SK-N-SH (cell line): Measurements from ENCODE around the gene SGO2. TPM values are rescaled to one million over a fixed set of nuclear protein-coding genes. Genes with fewer than 3 reads are reported as not detected.
A peak's percentile ranks its signal among the peaks of the same experiment; 100 is the strongest.

Experiments used
- CTCF ChIA-PET: fragments of 300-600, 350-600 bp; formaldehyde crosslinking; extraction: SDS; loops from one replicate; lab custom pipeline; 2021; lab: Yijun Ruan, JAX
- POLR2A ChIA-PET: fragments of 350-600 bp; sonication (Branson Sonifier 250); formaldehyde crosslinking; extraction: SDS; loops from one replicate; lab custom pipeline; 2020; ENCODE audit warnings: antibody characterized with exemption, inconsistent platforms; lab: Yijun Ruan, JAX
- DNase-seq: peaks from one replicate; pipeline ENCODE4 v3.0.0; 2012
- H2AFZ ChIP-seq: fragments of 200-600 bp; sonication (generic); 2 replicates; pipeline ENCODE4 v1.8.1; 2016; ENCODE audit warnings: antibody characterized with exemption, mild to moderate bottlenecking, low read depth
- H3F3A ChIP-seq: fragments of 200-600 bp; sonication (generic); replicated peaks from 2 replicates; pipeline ENCODE3; 2016; ENCODE audit warnings: antibody characterized with exemption, mild to moderate bottlenecking; ENCODE audit not compliant: insufficient read depth
- H3K27ac ChIP-seq, 2 experiments: fragments of 200-500 bp in 1 of 2; fragments of 200-600 bp in 1 of 2; sonication (Bioruptor generic) in 1 of 2; sonication (generic), shearing (Covaris generic) in 1 of 2; 2 replicates each; pipeline versions ENCODE4 v1.5.1 to v1.6.1; 2014 to 2016; ENCODE audit warnings: low read depth in 2 of 2, inconsistent platforms in 1 of 2, low read length in 1 of 2, mild to moderate bottlenecking in 1 of 2, mixed read lengths in 1 of 2
- H3K27me3 ChIP-seq: fragments of 200-600 bp; sonication (generic), shearing (Covaris generic); 2 replicates; pipeline ENCODE4 v1.6.1; 2016; ENCODE audit warnings: mixed run types; ENCODE audit not compliant: insufficient read depth
- H3K36me3 ChIP-seq, 2 experiments: fragments of 200-500 bp in 1 of 2; fragments of 200-600 bp in 1 of 2; sonication (Bioruptor generic) in 1 of 2; sonication (generic) in 1 of 2; replicated peaks in 1 of 2; 2 replicates each; pipeline versions ENCODE3 to v1.5.1; 2014 to 2016; ENCODE audit warnings: low read length in 1 of 2, mild to moderate bottlenecking in 1 of 2; ENCODE audit not compliant: insufficient read depth in 2 of 2, control insufficient read depth in 1 of 2
- H3K4me1 ChIP-seq, 2 experiments: fragments of 200-500 bp in 1 of 2; fragments of 200-600 bp in 1 of 2; sonication (Bioruptor generic) in 1 of 2; sonication (generic), shearing (Covaris generic) in 1 of 2; 2 replicates each; pipeline versions ENCODE4 v1.5.1 to v1.6.1; 2014 to 2016; ENCODE audit warnings: low read depth in 1 of 2, low read length in 1 of 2, mixed run types in 1 of 2; ENCODE audit not compliant: insufficient read depth in 2 of 2, control insufficient read depth in 1 of 2
- H3K4me2 ChIP-seq: fragments of 200-600 bp; sonication (generic), shearing (Covaris generic); 2 replicates; pipeline ENCODE4 v1.6.1; 2017; ENCODE audit warnings: mixed run types
- H3K4me3 ChIP-seq, 2 experiments: fragments of 200-500 bp in 1 of 2; fragments of 200-600 bp in 1 of 2; sonication (Bioruptor generic) in 1 of 2; sonication (generic), shearing (Covaris generic) in 1 of 2; 2 replicates each; pipeline versions ENCODE4 v1.5.1 to v1.8.1; 2014 to 2016; ENCODE audit warnings: low read depth in 2 of 2, inconsistent platforms in 1 of 2, low read length in 1 of 2, mild to moderate bottlenecking in 1 of 2, mixed read lengths in 1 of 2, moderate library complexity in 1 of 2
- H3K79me2 ChIP-seq: fragments of 200-600 bp; sonication (generic); 2 replicates; pipeline ENCODE4 v1.8.1; 2017; ENCODE audit warnings: mild to moderate bottlenecking; ENCODE audit not compliant: insufficient read depth
- H3K9ac ChIP-seq: fragments of 200-600 bp; sonication (generic); 2 replicates; pipeline ENCODE4 v1.6.1; 2017; ENCODE audit warnings: mixed run types
- H3K9me2 ChIP-seq: fragments of 200-600 bp; sonication (generic); 2 replicates; pipeline ENCODE4 v1.6.1; 2017; ENCODE audit warnings: mixed run types
- H3K9me3 ChIP-seq: fragments of 200-600 bp; sonication (generic); 2 replicates; pipeline ENCODE4 v1.6.1; 2017; ENCODE audit warnings: mixed run types, mild to moderate bottlenecking, moderate library complexity
- H4K20me1 ChIP-seq: fragments of 200-600 bp; sonication (generic); 2 replicates; pipeline ENCODE4 v1.6.1; 2017; ENCODE audit warnings: mild to moderate bottlenecking, mixed run types; ENCODE audit not compliant: insufficient read depth
- CHD2 ChIP-seq: fragments of 150-350 bp; IDR thresholded peaks from 2 replicates; pipeline ENCODE4 v1.6.1; 2018; ENCODE audit warnings: low read length; ENCODE audit not compliant: partially characterized antibody
- FOSL2 ChIP-seq: IDR thresholded peaks from 2 replicates; pipeline ENCODE4 v1.4.0; 2012; ENCODE audit warnings: low read depth, mild to moderate bottlenecking, moderate library complexity, borderline replicate concordance
- FOXJ3 ChIP-seq: sonication (generic); formaldehyde crosslinking; IDR thresholded peaks from 2 replicates; pipeline ENCODE4 v1.5.1; 2020; ENCODE audit warnings: mild to moderate bottlenecking, missing genetic modification reagents
- GABPA ChIP-seq: IDR thresholded peaks from 2 replicates; pipeline ENCODE4 v1.4.0; 2012; ENCODE audit warnings: low read depth, mild to moderate bottlenecking
- GATA2 ChIP-seq: sonication (generic); formaldehyde crosslinking; IDR thresholded peaks from 2 replicates; pipeline ENCODE4 v1.5.0; 2020; ENCODE audit warnings: mild to moderate bottlenecking, missing genetic modification reagents
- JUND ChIP-seq: IDR thresholded peaks from 2 replicates; pipeline ENCODE4 v1.4.0; 2012
- MEF2A ChIP-seq: IDR thresholded peaks from 2 replicates; pipeline ENCODE4 v1.4.0; 2012; ENCODE audit warnings: low read depth, borderline replicate concordance
- MXI1 ChIP-seq: IDR thresholded peaks from 2 replicates; pipeline ENCODE4 v1.6.1; 2012; ENCODE audit warnings: mild to moderate bottlenecking, low read depth, low read length, improper control_type of control experiment
- NFIC ChIP-seq: IDR thresholded peaks from 2 replicates; pipeline ENCODE4 v1.4.0; 2012; ENCODE audit warnings: borderline replicate concordance
- RAD21 ChIP-seq: IDR thresholded peaks from 2 replicates; pipeline ENCODE4 v1.6.1; 2012; ENCODE audit warnings: mild to moderate bottlenecking, low read length
- RFX5 ChIP-seq: IDR thresholded peaks from 2 replicates; pipeline ENCODE4 v1.6.1; 2012; ENCODE audit warnings: mild to moderate bottlenecking, improper control_type of control experiment, low read length
- RXRA ChIP-seq: IDR thresholded peaks from 2 replicates; pipeline ENCODE4 v1.4.0; 2012; ENCODE audit warnings: low read depth, mild to moderate bottlenecking, borderline replicate concordance
- SIN3A ChIP-seq: IDR thresholded peaks from 2 replicates; pipeline ENCODE4 v1.6.1; 2012; ENCODE audit warnings: low read depth, mild to moderate bottlenecking, low read length, moderate library complexity, borderline replicate concordance
- TAF1 ChIP-seq: IDR thresholded peaks from 2 replicates; pipeline ENCODE4 v1.6.1; 2012; ENCODE audit warnings: low read depth, mild to moderate bottlenecking, low read length, moderate library complexity, borderline replicate concordance
- TCF12 ChIP-seq: IDR thresholded peaks from 2 replicates; pipeline ENCODE4 v1.4.0; 2012
- YY1 ChIP-seq: IDR thresholded peaks from 2 replicates; pipeline ENCODE4 v1.4.0; 2012; ENCODE audit warnings: low read depth, mild to moderate bottlenecking
- WGBS: methylation state at CpG from one replicate; pipeline ENCODE4 v1.1.6; 2017; ENCODE audit warnings: low lambda C conversion rate; 5-methylcytosine and 5-hydroxymethylcytosine counted together
- polyA plus RNA-seq, 3 experiments: library from polyadenylated mRNA; depleted of rRNA; stranded (reverse); fragments of >200 nt; gene quantifications; 2 replicates each; pipeline ENCODE4 v1.2.3, GENCODE V29; 2012
- TF ChIP-seq, protein P1 (sequence below): IDR thresholded peaks from 2 replicates; pipeline ENCODE4 v1.4.0; 2012; ENCODE audit warnings: low read depth, borderline replicate concordance
- TF ChIP-seq, protein P2 (sequence below): IDR thresholded peaks from 2 replicates; pipeline ENCODE4; 2012
- TF ChIP-seq, protein P3 (sequence below): fragments of 150-350 bp; IDR thresholded peaks from 2 replicates; pipeline ENCODE4 v1.6.1; 2016; ENCODE audit warnings: mild to moderate bottlenecking, low read depth, low read length

Gene SGO2
- polyA plus RNA-seq, 1 of the 3 experiments (the other 2 are of a cell fraction), result 2.8 TPM

DNA sequence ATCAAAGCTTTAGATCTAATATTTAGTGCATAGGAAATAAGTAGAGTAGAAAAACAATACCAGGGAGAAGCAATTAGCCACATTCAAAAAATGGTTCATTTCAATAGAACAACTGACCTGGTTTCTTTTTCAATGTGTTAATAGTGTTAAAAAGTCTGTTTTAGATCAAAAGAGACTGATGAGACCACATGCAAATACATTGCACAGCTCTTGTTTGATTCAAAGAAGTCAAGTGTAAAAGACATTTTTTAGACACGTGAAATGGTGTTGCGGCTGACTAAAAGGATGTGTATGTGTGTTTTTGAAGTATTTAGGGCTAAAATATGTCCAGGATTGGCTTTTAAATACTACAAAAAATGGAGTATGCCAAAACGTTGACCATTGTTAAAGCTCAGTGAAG lies 58.6 kb downstream of the SGO2 start:
- no peaks in the 10 kb centered on the region for H4K20me1 ChIP-seq
- H3K36me3 ChIP-seq, result peaks cover 4 to 7% of the 10 kb centered on the region in 2 experiments
- TF ChIP-seq TCF12 (no peak), TAF1 (no peak), NFIC (no peak), MEF2A (no peak), YY1 (no peak), RAD21 (no peak), CHD2 (no peak), RFX5 (no peak), SIN3A (no peak), FOXJ3 (no peak), JUND (no peak), RXRA (no peak)
- TF ChIP-seq, protein P1, sequence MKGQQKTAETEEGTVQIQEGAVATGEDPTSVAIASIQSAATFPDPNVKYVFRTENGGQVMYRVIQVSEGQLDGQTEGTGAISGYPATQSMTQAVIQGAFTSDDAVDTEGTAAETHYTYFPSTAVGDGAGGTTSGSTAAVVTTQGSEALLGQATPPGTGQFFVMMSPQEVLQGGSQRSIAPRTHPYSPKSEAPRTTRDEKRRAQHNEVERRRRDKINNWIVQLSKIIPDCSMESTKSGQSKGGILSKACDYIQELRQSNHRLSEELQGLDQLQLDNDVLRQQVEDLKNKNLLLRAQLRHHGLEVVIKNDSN, result no peak
- TF ChIP-seq, protein P2, sequence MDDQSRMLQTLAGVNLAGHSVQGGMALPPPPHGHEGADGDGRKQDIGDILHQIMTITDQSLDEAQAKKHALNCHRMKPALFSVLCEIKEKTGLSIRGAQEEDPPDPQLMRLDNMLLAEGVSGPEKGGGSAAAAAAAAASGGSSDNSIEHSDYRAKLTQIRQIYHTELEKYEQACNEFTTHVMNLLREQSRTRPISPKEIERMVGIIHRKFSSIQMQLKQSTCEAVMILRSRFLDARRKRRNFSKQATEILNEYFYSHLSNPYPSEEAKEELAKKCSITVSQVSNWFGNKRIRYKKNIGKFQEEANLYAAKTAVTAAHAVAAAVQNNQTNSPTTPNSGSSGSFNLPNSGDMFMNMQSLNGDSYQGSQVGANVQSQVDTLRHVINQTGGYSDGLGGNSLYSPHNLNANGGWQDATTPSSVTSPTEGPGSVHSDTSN, result no peak
- H3K27ac ChIP-seq, result no peak overlapping the region
- no peak overlapping the region for H2AFZ ChIP-seq
- H3K4me1 ChIP-seq, result peaks cover 0 to 5% of the 10 kb centered on the region in 2 experiments; a peak in 1 of 4 replicates
- no peaks in the 10 kb centered on the region for H3F3A ChIP-seq
- ChIA-PET POLR2A (no interaction called here), CTCF (interaction anchor here (1.0 to 1.4 kb wide), 2 partner anchors 103 to 611 kb away, joined by 3 to 5 read pairs; no protein-coding TSS in a partner anchor)
- no peaks in the 10 kb centered on the region for H3K79me2 ChIP-seq
- H3K4me2 ChIP-seq, result no peak overlapping the region
- no peak overlapping the region for H3K4me3 ChIP-seq
- DNase-seq, result no peak
- no peak overlapping the region for H3K9ac ChIP-seq
- 95% methylated on average over 3 of the region's 3 CpGs for WGBS
- no peaks in the 10 kb centered on the region for H3K9me3 ChIP-seq
- H3K9me2 ChIP-seq, result no peaks in the 10 kb centered on the region
- H3K27me3 ChIP-seq, result no peaks in the 10 kb centered on the region

- 49% methylated on average over 2 of the region's 2 CpGs for WGBS
- no peak overlapping the region for H3K4me2 ChIP-seq
- H3K9me3 ChIP-seq, result no peaks in the 10 kb centered on the region
- no peak for DNase-seq
- CTCF ChIA-PET, result interaction anchor here (1.0 to 2.1 kb wide), 5 partner anchors 13 to 612 kb away, joined by 3 to 6 read pairs (median 5); no protein-coding TSS in a partner anchor
- POLR2A ChIA-PET, result no interaction called here
- no peaks in the 10 kb centered on the region for H3K9me2 ChIP-seq
- H3K27me3 ChIP-seq, result no peaks in the 10 kb centered on the region
- TF ChIP-seq RXRA (no peak), FOSL2 (no peak), MXI1 (no peak), GATA2 (CRISPR knock-in tag) (no peak), GABPA (no peak), NFIC (no peak), RAD21 (no peak), MEF2A (no peak)
- TF ChIP-seq, protein P3, sequence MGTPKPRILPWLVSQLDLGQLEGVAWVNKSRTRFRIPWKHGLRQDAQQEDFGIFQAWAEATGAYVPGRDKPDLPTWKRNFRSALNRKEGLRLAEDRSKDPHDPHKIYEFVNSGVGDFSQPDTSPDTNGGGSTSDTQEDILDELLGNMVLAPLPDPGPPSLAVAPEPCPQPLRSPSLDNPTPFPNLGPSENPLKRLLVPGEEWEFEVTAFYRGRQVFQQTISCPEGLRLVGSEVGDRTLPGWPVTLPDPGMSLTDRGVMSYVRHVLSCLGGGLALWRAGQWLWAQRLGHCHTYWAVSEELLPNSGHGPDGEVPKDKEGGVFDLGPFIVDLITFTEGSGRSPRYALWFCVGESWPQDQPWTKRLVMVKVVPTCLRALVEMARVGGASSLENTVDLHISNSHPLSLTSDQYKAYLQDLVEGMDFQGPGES, result no peak
- no peak overlapping the region for H3K9ac ChIP-seq
- peaks cover 0 to 5% of the 10 kb centered on the region in 2 experiments; a peak in 1 of 4 replicates for H3K4me1 ChIP-seq
- peaks cover 4 to 7% of the 10 kb centered on the region in 2 experiments for H3K36me3 ChIP-seq
- no peak overlapping the region for H3K27ac ChIP-seq
- H3K4me3 ChIP-seq, result peak overlapping the region in 1 of 2 experiments; percentile 26; a peak in 1 of 4 replicates
- no peak overlapping the region for H2AFZ ChIP-seq
- no peaks in the 10 kb centered on the region for H3F3A ChIP-seq
- H4K20me1 ChIP-seq, result no peaks in the 10 kb centered on the region
- no peaks in the 10 kb centered on the region for H3K79me2 ChIP-seq
Measured at GRCh38 chr2:200585340-200585729, 59.3 kb downstream of the SGO2 start.
